ENCODE measurements around the gene SHOC2.

Gene SHOC2

DNA sequence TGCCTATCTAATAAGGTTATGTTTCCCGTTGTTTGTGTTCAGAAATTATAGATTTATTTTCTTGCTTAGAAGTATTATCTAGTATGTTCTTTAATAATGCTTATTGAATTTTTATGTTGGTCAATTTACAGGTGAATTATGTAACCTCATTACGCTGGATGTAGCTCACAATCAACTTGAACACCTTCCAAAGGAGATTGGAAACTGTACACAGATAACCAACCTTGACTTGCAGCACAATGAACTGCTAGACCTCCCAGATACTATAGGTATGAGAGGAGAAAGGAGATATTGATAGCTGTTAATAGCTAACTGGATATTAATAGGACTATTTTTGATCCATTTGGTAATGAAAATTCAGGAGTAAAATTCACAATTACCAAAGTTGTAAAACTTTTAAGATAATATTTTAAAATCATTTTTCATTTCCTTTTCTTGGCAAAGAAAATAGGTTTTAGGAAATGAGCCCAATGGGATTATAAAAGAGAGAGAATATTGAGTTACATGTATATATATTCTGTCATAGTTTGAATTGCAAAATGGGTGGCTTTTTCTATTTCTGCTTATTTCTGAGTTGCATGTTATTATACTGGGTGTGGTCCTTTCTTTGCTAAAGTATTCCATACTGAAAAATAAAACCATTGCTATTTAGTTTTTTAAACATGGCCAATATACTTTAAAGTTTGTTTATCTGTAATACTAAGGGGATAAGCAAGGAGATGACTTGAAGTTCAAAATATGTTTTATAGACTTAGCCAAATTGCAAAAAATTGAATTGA is 66.3 kb downstream of the SHOC2 start:
- no peak for DNase-seq (ENCODE audit: low read depth)

GRCh38 chr10:110989016-110989415 is 69.6 kb downstream of the SHOC2 start:
- DNase-seq (ENCODE audit: low read depth): peak; percentile 59

DNA sequence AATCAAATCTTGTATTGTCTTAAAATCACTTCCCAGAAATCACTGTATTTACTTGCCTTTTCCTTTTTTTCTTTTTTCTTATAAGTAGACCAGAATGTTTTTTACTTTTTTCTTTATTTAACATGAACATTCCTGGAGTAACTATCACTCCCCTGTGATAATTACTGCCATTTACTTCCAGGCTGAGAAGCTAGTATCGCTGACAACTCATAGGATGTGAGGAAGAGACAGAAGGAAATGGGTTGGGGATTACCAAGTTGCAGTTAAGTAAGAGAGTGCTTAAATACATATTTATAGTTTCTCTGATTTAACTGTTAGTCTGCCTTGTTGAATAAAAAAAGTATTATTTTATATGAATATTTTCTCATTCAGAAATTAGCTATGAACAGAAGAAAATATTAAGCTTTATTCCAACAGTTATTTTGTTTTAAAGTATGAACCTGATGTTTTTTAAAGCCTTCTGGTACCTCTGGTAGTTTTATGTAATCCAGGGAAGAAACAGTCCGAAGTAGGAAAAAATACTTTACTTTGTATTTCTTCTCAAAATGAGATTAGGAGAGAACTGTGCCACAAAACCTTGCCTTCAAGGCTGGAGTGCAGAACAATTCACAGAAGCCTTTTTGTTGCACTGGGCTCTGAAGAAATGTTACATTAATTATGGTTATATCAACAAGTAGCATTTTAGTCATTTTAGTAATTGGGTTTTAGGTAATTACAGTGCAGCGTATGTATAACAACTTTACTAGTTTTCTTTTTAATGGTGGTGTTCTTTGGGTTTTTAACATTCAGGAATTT is 72.8 kb downstream of the SHOC2 start:
- no peak for DNase-seq (ENCODE audit: low read depth)

DNA sequence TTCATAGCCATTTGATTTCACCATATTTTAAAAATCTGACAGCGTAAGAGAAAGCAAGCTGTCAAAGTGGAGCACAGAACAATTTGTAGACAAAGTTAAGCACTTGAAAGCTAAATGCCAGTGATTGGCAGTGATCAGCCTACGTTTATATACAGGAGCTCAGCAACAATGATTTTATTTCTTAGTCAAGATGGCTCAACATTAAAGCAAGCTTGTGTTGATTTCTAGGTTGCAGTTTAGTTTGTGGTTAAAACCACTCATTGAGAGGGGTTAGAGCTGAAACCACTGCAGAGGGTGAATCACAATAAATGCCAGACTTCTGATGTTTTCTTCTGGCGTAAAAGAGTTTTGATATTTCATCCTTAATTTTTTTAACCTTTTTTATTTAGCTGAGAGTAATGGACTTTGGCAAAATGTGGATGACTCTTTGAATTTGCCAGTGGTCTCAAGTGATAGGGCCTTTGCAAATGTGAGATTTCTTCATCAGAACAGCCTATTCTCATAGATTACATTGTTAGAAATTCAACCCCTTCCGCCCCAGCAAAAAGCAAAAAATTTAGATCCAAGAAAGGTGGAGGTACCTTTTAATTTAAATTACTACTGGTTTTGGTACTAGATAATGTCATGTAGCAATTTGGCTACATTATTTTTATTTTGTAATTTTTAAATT is 73.8 kb downstream of the SHOC2 start:
- DNase-seq (ENCODE audit: low read depth): peak; percentile 80

GRCh38 chr10:110994406-110995086 is 75.1 kb downstream of the SHOC2 start:
- DNase-seq (ENCODE audit: low read depth): no peak

DNA sequence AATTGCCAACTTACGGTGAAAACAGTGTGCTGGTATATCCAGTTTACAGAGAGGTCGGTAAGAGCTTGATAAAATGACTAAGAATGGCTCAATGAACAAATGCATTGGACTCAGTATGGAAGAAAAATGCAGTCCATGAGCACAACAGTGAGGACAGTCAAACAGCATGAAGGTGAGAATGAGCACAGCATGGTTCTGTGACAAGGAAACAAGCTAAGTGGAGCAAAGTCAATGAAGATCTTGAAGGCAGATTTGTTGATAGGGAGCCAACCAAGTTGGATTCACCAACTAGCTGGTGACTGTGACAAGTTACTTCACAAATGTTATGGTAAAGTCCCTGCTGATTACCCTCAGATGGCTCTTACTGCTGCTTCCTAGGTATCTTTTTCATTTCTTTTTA is 75.9 kb downstream of the SHOC2 start:
- DNase-seq (ENCODE audit: low read depth): no peak

DNA sequence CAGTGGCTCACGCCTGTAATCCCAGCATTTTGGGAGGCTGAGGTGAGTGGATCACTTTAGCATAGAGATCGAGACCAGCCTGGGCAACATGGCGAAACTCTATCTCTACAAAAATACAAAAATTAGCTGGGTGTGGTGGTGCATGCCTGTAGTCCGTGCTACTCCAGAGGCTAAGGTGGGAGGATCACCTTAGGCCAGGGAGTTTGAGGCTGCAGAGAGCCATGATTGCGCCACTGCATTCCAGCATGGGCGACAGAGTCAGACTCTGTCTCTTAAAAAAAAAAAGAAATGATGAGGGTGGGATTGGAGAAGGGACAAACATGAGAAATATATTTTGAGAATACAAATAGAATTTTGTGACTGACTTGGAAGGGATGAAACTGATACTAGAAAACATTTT is 76.9 kb downstream of the SHOC2 start:
- no peak for DNase-seq (ENCODE audit: low read depth)

- DNase-seq (ENCODE audit: low read depth): no peak
Measured at GRCh38 chr10:111004016-111004415, 84.6 kb downstream of the SHOC2 start.

DNA sequence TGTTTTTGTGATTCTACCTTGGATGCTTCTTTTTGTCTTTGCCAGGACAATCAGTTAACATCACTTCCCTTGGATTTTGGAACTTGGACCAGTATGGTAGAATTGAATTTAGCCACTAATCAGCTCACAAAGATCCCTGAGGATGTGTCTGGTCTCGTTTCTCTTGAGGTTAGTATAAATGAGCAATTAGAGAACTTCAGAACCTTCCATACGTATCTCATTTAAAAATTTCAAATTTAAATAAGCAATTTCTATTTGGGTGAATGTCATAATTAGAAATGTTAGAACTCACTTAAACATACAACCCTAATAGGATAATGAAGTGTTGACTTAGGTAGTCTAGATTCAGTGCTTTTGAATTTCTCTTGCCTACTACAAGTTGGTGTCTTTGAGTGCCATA is 88.1 kb downstream of the SHOC2 start:
- no peak for DNase-seq (ENCODE audit: low read depth)

DNA sequence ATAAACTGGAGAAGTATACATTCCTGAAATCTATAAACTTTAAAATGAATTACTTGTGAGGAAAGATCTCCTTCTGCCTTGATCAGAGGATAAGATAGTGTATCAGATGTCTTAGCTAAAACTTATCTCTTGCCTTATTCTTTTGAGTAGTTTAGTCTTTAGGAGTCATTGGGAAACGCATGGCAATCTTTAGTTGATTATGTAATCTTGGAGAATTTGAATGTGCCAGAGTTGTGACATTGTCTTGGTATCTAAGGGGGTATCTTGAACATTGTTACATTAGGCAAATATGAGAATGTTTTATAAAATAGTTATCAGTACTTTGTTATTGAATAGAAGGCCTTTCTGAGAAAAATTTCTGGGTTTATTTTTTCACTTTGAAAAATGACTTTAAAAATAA is 95.8 kb downstream of the SHOC2 start:
- no peak for DNase-seq (ENCODE audit: low read depth)

GRCh38 chr10:111017098-111017497 is 97.7 kb downstream of the SHOC2 start:
- DNase-seq (ENCODE audit: low read depth): no peak

DNA sequence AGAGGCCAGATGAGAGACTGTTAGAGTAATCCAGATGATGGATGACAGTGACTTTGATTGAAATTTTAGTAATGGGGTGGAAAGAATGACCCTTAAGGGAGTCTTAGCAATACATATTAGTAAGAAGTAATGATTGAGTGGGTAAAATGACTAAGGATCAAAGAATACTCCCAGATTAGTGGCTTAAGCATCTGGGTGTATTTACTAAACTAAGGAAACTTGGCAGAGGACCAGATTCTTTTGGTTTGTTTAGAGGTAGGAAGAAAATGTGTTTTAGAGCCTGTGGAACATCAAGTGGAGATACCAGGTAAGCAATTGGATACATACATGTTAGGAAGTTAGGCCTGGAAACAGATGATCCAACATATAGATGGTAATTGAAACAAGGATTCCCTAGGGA is 98.6 kb downstream of the SHOC2 start:
- DNase-seq (ENCODE audit: low read depth): peak; percentile 2

DNA sequence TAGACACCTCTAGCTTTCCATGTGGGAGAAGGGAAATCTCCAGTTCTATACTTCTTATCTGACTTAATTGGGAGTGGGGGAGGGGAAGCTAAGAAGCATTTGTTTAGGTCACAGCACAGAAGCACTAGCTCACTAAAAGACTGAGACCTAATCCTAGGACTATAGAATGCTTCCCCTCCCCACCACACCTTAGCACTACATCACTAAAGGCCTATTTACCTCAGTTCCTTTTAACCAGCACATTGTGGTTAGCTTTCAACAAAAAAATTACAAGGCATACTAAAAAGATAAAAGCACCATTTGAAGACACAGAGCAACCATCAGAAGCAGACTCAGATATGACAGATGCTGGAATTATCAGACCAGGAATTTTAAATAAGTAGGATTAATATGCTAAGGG is 103.7 kb downstream of the SHOC2 start:
- no peak for DNase-seq (ENCODE audit: low read depth)

DNA sequence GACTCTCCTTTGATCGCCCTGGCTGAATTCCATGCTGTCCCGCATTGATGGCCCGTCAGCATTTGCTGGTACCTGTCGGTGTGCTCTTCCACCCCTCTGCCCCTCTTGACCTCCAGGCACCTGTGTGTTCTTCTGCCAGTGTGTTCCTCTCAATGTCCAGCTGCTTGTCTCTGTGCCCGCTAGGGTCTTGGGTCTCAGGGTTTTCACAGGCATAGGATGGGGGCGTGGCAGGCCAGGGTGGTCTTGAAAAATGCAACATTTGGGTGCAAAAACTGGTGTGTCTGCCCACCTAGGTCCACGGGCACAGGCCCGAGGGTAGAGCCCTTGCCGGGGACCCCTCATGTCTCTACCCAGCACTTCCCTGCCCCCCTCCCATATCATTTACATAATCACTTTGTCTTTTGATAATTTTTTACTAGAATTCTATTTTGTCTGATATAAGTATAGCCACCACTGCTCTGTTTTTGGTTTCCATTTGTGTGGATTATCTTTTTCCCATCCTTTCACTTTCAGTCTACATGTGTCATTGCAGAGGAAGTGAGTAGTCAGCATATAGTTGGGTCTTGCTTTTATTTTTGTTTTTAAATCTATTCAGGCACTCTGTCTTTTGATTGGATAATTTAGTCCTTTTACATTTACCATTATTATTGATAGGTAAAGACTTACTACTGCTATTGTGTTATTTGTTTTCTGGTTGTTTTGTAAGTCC is 110.8 kb downstream of the SHOC2 start:
- no peak for DNase-seq (ENCODE audit: low read depth)

- peak; percentile 44 for DNase-seq (ENCODE audit: low read depth)
Measured at GRCh38 chr10:111034598-111035310, 115.3 kb downstream of the SHOC2 start.

DNA sequence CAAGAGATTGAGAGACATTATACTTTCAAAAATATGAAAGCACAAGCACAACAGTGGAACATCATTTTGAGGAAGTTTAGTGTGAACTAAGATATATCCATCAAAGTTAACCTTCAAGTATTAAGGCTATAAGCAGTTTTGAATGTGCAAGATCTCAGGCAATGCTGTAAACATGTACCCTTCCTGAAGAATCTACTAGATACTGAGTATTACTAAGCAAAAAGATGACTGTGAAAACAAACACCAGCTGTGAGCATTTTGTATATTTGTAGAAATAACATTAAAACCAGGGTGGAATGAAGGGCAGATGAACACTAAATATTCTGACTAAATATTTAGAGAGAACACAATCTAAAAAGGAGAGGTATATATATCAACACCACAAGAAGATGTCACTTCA is 116.1 kb downstream of the SHOC2 start:
- DNase-seq (ENCODE audit: low read depth): no peak

- DNase-seq (ENCODE audit: low read depth): no peak
Measured at GRCh38 chr10:111037858-111038257, 118.5 kb downstream of the SHOC2 start.

DNA sequence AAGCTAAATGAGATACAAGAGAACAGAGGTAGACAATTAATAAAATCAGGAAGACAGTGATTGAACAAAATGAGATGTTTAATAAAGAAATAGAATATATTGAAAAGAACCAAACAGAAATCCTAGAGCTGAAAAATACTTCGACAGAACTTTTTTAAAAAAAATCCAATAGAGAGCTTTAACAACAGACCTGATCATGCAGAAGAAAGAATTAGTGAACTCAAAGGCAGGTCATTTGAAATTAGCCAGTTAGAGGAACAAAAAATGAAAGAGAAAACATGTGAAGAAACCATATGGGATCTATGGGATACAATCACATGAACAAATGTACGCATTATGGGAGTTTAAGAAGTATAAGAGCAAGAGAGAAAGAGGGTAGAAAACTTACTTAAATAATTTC is 120.1 kb downstream of the SHOC2 start:
- DNase-seq (ENCODE audit: low read depth): no peak

DNA sequence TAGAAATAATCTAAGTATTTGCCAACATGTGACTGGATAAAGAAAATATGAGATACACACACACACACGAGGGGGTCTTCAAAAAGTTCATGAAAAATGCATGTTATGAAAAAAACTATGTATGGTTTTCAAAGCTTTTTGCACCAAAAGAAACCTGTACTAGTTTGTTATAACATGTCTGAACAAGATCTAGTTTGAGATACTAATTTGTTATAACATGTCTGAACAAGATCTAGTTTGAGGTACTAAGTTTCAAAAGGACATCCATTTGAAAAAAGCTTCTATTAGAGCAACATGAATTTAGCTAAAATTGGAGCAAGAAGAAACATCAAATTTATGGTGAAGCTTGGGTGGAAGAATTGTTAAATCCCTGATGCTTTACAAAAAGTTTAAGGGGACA is 137.6 kb downstream of the SHOC2 start:
- no peak for DNase-seq (ENCODE audit: low read depth)

Data from HS-5 (cell line).